ENCODE data around the gene PRR7.

GRCh38 chr5:177403102-177403791 lies 43.4 kb upstream of the PRR7 start:
- no peak for TF ChIP-seq CTCF (IDR thresholded peaks at IDR 0.05)
- TF ChIP-seq POLR2A (IDR thresholded peaks at IDR 0.05), result no peak
- no peak for TF ChIP-seq EP300 (IDR thresholded peaks at IDR 0.05)
